Lower leg skin (tissue), 3 donors: ENCODE data around the gene PRRT1B.

Experiments
- POLR2A ChIP-seq, 2 donors: fragments of 450-650 bp; IDR thresholded peaks; one replicate each; pipeline ENCODE4 v1.6.1; 2016 to 2017; ENCODE audit warnings: antibody characterized with exemption in 2 of 2, mild to moderate bottlenecking in 1 of 2, moderate library complexity in 1 of 2
- TF ChIP-seq, protein P1 (sequence below), 3 donors: fragments of 450-650 bp; IDR thresholded peaks; one replicate each; pipeline ENCODE4 v1.5.1; 2016; ENCODE audit warnings: antibody characterized with exemption in 3 of 3, mild to moderate bottlenecking in 3 of 3, moderate library complexity in 2 of 3

DNA sequence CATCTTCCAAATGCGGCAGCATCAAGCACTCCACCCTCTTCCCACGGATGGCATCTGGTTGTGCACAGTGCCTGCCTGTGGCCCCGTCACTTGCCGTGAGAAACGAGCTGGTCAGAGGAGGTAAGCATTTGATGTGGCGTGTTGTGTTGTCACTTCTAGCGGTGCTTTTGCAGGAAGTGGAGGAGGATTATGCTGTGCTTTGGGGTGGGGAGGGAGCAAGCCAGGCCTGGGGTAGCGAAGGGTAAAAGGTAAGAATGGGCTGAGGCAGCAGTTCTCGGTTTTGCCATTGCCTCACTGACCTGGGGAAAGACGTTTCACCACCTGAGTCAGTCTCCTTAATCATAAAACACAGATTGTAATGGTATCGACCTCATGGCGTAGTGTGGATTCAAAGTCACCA lies 44.9 kb upstream of the PRRT1B start:
- TF ChIP-seq, protein P1, sequence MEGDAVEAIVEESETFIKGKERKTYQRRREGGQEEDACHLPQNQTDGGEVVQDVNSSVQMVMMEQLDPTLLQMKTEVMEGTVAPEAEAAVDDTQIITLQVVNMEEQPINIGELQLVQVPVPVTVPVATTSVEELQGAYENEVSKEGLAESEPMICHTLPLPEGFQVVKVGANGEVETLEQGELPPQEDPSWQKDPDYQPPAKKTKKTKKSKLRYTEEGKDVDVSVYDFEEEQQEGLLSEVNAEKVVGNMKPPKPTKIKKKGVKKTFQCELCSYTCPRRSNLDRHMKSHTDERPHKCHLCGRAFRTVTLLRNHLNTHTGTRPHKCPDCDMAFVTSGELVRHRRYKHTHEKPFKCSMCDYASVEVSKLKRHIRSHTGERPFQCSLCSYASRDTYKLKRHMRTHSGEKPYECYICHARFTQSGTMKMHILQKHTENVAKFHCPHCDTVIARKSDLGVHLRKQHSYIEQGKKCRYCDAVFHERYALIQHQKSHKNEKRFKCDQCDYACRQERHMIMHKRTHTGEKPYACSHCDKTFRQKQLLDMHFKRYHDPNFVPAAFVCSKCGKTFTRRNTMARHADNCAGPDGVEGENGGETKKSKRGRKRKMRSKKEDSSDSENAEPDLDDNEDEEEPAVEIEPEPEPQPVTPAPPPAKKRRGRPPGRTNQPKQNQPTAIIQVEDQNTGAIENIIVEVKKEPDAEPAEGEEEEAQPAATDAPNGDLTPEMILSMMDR (IDR thresholded peaks at IDR 0.05): no peak
- no peak for TF ChIP-seq POLR2A (IDR thresholded peaks at IDR 0.05)
